K562 (cell line): ENCODE results near the gene ESPN. TPM values are rescaled to one million over a fixed set of nuclear protein-coding genes. Genes with fewer than 3 reads are reported as not detected.

ENCODE experiments used
- ATF1 ChIP-seq, 2 experiments: fragments of 450-650 bp in 1 of 2; IDR thresholded peaks; 2 replicates each; pipeline ENCODE4 v1.6.1; 2016; ENCODE audit warnings: missing compliant biosample characterization in 1 of 2, missing genetic modification characterization in 1 of 2
- BMI1 ChIP-seq: fragments of 150-350 bp; IDR thresholded peaks from 2 replicates; pipeline ENCODE4 v1.6.1; 2014; ENCODE audit warnings: low read length
- GABPB1 ChIP-seq: sonication (generic); formaldehyde crosslinking; IDR thresholded peaks from 2 replicates; pipeline ENCODE4 v1.8.0; 2022; ENCODE audit warnings: mild to moderate bottlenecking, missing genetic modification reagents
- HMG20B ChIP-seq: fragments of 250-450 bp; sonication (Bioruptor Pico); IDR thresholded peaks from 2 replicates; pipeline ENCODE4 v1.5.0; 2021; ENCODE audit warnings: mild to moderate bottlenecking
- HNRNPK ChIP-seq: fragments of 200-400 bp; formaldehyde crosslinking; IDR thresholded peaks from one replicate; pipeline ENCODE4 v1.6.1; 2018; ENCODE audit warnings: mild to moderate bottlenecking, low read depth, low read length; ENCODE audit not compliant: poor library complexity, severe bottlenecking
- KAT7 ChIP-seq: sonication (generic); formaldehyde crosslinking; IDR thresholded peaks from 2 replicates; pipeline ENCODE4 v1.8.0; 2022; ENCODE audit warnings: missing genetic modification reagents, mild to moderate bottlenecking, borderline replicate concordance
- KDM4B ChIP-seq, 2 experiments: fragments of 450-650 bp in 1 of 2; sonication (generic) in 1 of 2; IDR thresholded peaks; 2 replicates each; pipeline ENCODE4 v1.6.1; 2016 to 2017; ENCODE audit warnings: borderline replicate concordance in 2 of 2, antibody characterized with exemption in 1 of 2, low read depth in 1 of 2, mild to moderate bottlenecking in 1 of 2
- KLF16 ChIP-seq: IDR thresholded peaks from 2 replicates; pipeline ENCODE4 v1.6.1; 2016; ENCODE audit warnings: antibody characterized with exemption
- MTA3 ChIP-seq: fragments of 450-650 bp; formaldehyde crosslinking; IDR thresholded peaks from 2 replicates; pipeline ENCODE4 v1.6.1; 2017; ENCODE audit warnings: mild to moderate bottlenecking, borderline replicate concordance
- PTRF ChIP-seq: fragments of 450-650 bp; IDR thresholded peaks from 2 replicates; pipeline ENCODE4 v1.6.1; 2016; ENCODE audit warnings: mild to moderate bottlenecking, missing genetic modification characterization, missing compliant biosample characterization
- RBFOX2 ChIP-seq: fragments of 200-400 bp; formaldehyde crosslinking; IDR thresholded peaks from 2 replicates; pipeline ENCODE4 v1.6.1; 2017; ENCODE audit warnings: low read depth, mild to moderate bottlenecking, low read length, moderate library complexity
- ZNF445 ChIP-seq: fragments of 250-450 bp; sonication (Bioruptor Pico); IDR thresholded peaks from 2 replicates; pipeline ENCODE4 v1.4.0; 2020; ENCODE audit warnings: low read depth, mild to moderate bottlenecking, moderate library complexity
- polyA plus RNA-seq, 8 experiments: library from polyadenylated mRNA; depleted of rRNA in 4 of 8; stranded (reverse) in 5 of 8; unstranded in 3 of 8; fragments of >200 nt; fragmentation: Nextera tagmentation in 2 of 8; fragmentation: Illumina TruSeq in 1 of 8; extraction: Ambion mirVana in 2 of 8; extraction: Trizol in 1 of 8; gene quantifications; 2 replicates each; pipeline versions ENCODE4 v1.2.1 to v1.2.3, GENCODE V29; 2011 to 2014; ENCODE audit warnings: inconsistent platforms in 1 of 8, missing spikeins in 1 of 8
- total RNA-seq, 7 experiments: library from RNA; depleted of rRNA in 6 of 7; stranded (reverse); fragments of >200 nt in 6 of 7; fragmentation: Illumina TruSeq in 2 of 7; extraction: Trizol in 2 of 7; gene quantifications; 2 replicates each; pipeline versions ENCODE4 v1.2.1 to v1.2.3, GENCODE V29; 2011 to 2021; ENCODE audit warnings: low replicate concordance in 1 of 7
- TF ChIP-seq, protein P1 (sequence below), 3 experiments: fragments of 200-800 bp in 1 of 3; fragments of 250-450 bp in 1 of 3; fragments of 450-650 bp in 1 of 3; sonication (Bioruptor Pico) in 1 of 3; sonication (Bioruptor generic) in 1 of 3; formaldehyde crosslinking in 1 of 3; IDR thresholded peaks; 2 replicates each; pipeline versions ENCODE4 v1.6.1 to v1.8.0; 2016 to 2022; ENCODE audit warnings: mild to moderate bottlenecking in 2 of 3, missing genetic modification characterization in 2 of 3, missing compliant biosample characterization in 1 of 3, moderate library complexity in 1 of 3
- TF ChIP-seq, protein P2 (sequence below): fragments of 450-650 bp; IDR thresholded peaks from 2 replicates; pipeline ENCODE4 v1.6.1; 2016; ENCODE audit warnings: borderline replicate concordance
- TF ChIP-seq, protein P3 (sequence below): IDR thresholded peaks from 2 replicates; pipeline ENCODE4 v1.6.1; 2011; ENCODE audit warnings: borderline replicate concordance, low read depth, mild to moderate bottlenecking, moderate library complexity, low read length; ENCODE audit not compliant: insufficient read depth, poor library complexity, severe bottlenecking
- TF ChIP-seq, protein P4 (sequence below): sonication (generic); formaldehyde crosslinking; IDR thresholded peaks from 2 replicates; pipeline ENCODE4 v1.8.1; 2022; ENCODE audit warnings: missing genetic modification reagents

Gene ESPN
- total and polyA plus RNA-seq, 9 of the 15 experiments (the other 6 are each of a cell fraction or from before 2014, with no cell fraction given), result 0.07 to 1.2 (median 0.45) TPM; not detected in 3

DNA sequence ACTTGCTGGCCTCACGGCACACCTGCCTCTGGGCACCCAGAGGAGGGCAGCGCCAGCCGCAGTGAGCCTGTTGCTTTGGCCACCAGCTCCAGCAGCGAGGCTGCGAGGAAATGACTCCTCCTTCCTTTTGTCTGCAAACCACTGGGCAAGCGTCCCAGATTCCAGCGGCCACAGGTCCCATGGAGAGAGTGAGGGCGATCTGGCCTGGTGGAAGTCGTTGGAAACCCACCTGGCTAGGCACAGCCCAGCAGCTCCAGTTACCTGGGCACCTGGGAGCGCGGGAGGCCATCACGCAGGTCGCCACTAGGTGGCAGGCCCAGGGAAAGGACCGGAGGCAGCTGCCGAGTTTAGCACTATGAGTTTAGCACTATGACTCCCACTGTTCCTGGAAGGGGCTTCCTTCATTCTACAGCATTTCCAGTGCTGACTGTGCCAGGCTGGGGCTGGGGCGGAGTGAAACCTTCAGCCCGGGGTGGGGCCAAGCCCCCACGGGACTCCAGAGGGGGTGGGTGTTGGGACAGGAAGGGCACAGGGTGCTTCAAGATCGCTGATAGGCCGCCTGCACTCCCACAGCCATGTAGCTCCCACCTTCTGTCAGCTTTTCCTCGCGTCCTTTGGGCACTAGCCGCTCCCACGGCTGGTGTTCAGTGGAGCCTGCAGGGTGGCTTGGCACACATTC lies 1.1 kb upstream of the ESPN start (continued):
- TF ChIP-seq, protein P1, sequence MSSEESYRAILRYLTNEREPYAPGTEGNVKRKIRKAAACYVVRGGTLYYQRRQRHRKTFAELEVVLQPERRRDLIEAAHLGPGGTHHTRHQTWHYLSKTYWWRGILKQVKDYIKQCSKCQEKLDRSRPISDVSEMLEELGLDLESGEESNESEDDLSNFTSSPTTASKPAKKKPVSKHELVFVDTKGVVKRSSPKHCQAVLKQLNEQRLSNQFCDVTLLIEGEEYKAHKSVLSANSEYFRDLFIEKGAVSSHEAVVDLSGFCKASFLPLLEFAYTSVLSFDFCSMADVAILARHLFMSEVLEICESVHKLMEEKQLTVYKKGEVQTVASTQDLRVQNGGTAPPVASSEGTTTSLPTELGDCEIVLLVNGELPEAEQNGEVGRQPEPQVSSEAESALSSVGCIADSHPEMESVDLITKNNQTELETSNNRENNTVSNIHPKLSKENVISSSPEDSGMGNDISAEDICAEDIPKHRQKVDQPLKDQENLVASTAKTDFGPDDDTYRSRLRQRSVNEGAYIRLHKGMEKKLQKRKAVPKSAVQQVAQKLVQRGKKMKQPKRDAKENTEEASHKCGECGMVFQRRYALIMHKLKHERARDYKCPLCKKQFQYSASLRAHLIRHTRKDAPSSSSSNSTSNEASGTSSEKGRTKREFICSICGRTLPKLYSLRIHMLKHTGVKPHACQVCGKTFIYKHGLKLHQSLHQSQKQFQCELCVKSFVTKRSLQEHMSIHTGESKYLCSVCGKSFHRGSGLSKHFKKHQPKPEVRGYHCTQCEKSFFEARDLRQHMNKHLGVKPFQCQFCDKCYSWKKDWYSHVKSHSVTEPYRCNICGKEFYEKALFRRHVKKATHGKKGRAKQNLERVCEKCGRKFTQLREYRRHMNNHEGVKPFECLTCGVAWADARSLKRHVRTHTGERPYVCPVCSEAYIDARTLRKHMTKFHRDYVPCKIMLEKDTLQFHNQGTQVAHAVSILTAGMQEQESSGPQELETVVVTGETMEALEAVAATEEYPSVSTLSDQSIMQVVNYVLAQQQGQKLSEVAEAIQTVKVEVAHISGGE (CRISPR knock-in tag; IDR thresholded peaks at IDR 0.05), result no peak
- TF ChIP-seq BMI1, result no peak
- TF ChIP-seq, protein P2, sequence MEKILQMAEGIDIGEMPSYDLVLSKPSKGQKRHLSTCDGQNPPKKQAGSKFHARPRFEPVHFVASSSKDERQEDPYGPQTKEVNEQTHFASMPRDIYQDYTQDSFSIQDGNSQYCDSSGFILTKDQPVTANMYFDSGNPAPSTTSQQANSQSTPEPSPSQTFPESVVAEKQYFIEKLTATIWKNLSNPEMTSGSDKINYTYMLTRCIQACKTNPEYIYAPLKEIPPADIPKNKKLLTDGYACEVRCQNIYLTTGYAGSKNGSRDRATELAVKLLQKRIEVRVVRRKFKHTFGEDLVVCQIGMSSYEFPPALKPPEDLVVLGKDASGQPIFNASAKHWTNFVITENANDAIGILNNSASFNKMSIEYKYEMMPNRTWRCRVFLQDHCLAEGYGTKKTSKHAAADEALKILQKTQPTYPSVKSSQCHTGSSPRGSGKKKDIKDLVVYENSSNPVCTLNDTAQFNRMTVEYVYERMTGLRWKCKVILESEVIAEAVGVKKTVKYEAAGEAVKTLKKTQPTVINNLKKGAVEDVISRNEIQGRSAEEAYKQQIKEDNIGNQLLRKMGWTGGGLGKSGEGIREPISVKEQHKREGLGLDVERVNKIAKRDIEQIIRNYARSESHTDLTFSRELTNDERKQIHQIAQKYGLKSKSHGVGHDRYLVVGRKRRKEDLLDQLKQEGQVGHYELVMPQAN, result no peak
- no peak for TF ChIP-seq KAT7 (CRISPR knock-in tag)
- TF ChIP-seq PTRF (tag), result no peak
- TF ChIP-seq, protein P3, sequence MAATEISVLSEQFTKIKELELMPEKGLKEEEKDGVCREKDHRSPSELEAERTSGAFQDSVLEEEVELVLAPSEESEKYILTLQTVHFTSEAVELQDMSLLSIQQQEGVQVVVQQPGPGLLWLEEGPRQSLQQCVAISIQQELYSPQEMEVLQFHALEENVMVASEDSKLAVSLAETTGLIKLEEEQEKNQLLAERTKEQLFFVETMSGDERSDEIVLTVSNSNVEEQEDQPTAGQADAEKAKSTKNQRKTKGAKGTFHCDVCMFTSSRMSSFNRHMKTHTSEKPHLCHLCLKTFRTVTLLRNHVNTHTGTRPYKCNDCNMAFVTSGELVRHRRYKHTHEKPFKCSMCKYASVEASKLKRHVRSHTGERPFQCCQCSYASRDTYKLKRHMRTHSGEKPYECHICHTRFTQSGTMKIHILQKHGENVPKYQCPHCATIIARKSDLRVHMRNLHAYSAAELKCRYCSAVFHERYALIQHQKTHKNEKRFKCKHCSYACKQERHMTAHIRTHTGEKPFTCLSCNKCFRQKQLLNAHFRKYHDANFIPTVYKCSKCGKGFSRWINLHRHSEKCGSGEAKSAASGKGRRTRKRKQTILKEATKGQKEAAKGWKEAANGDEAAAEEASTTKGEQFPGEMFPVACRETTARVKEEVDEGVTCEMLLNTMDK, result peak; percentile 31
- TF ChIP-seq RBFOX2, result no peak
- TF ChIP-seq MTA3, result 0 out of 2 replicates have a peak, but pooled peaks have one; percentile 32
- TF ChIP-seq, protein P4, sequence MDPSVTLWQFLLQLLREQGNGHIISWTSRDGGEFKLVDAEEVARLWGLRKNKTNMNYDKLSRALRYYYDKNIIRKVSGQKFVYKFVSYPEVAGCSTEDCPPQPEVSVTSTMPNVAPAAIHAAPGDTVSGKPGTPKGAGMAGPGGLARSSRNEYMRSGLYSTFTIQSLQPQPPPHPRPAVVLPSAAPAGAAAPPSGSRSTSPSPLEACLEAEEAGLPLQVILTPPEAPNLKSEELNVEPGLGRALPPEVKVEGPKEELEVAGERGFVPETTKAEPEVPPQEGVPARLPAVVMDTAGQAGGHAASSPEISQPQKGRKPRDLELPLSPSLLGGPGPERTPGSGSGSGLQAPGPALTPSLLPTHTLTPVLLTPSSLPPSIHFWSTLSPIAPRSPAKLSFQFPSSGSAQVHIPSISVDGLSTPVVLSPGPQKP, result no peak
- TF ChIP-seq HMG20B (CRISPR knock-in tag), result no peak
- TF ChIP-seq ATF1 (CRISPR knock-in tag; IDR thresholded peaks at IDR 0.05), result no peak
- TF ChIP-seq ATF1 (tag; IDR thresholded peaks at IDR 0.05), result peak; percentile 27; the same call in 1 of the 2 replicates
- no peak for TF ChIP-seq KDM4B (IDR thresholded peaks at IDR 0.05; ENCODE audit: borderline replicate concordance in 2 of 2, low read depth in 1 of 2)
- no peak for TF ChIP-seq HNRNPK
- TF ChIP-seq KLF16, result peak; percentile 69
- TF ChIP-seq GABPB1, result peak; percentile 33; the same call in 1 of the 2 replicates
- no peak for TF ChIP-seq ZNF445 (CRISPR knock-in tag)
